Raji (cell line): ENCODE measurements around the gene CHKA.

Experiments used
- POLR2A ChIP-seq: IDR thresholded peaks from 2 replicates; pipeline ENCODE4 v1.6.1; 2011; ENCODE audit warnings: low read depth, low read length, control low read depth; ENCODE audit not compliant: insufficient read depth

Gene CHKA

DNA sequence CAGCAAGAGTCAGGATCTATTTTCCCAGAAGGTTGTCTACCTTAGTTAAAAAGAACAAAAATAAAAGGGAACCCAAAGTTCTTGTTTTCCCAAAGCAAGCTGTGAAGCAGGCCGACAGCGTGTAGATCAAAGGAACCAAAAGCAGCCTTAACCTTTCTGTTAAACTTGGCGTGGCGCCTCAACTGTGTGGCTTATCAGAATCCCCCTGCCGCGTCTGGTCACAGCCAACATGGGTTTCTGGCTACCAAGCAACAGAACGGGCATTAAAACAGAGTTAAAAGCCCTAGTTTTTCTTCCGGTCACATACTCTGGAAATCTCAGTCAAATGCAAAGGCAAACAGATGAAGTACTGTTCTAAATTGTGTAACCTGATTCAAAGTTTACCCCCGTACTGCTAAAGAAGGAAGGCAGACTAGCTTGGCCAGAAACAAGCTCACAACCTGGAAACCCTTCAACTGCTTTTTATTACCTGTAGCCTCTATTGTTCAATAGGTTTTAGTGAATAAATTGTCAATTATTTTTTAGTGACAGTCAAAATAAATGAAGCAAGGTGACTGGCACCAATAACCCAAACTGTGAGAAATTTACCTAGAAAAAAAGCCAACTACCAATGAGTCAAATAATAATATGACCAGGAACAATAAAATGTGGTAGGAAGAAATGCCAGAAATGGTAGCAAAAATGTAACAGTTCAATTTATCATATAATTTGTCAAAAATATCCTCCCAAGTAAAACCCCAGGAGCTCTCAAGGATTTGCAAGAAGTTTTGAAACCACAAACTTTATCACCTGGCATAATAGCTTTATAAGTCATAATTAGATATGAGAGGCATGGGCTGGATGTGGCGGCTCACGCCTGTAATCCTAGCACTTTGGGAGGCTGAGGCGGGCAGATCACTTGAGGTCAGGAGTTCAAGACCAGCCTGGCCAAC, 21.4 kb downstream of the CHKA start:
- no peak for TF ChIP-seq POLR2A

DNA sequence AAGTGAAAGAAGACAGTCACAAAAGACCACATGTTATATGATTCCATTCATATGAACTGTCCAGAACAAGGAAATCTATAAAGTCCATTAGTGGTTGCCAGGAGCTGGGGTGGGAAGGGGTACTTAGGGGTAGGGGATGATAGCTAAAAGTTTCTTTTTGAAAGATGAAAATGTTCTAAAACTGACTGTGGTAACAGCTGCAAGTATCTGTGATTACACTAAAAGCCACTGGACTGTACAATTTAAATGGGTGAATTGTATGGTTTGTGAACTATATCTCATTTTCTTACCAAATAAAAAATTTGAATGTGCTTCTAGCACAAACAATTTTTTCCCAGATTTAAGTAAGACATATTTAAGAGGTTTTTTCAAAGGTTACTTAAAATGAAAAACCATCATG, 22.1 kb downstream of the CHKA start:
- TF ChIP-seq POLR2A = no peak

DNA sequence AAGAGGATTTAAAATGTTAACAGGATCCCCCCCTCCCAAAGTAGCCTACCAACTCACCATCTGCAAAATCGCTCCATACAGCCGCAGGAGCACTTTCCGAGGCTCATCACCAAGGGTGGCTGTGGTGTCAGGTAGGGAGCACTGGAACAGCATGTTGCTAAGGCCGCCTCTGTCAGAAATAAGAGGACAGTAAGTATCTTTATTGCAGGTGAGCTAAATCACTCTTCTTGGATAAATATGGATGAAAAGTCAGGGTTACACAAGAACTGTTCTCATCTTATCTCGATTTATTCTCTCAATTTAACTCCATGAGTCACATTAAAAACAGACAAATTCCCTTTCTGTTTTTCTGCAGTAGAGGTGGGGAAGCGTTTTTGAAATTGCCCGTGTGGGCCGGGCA, 24.2 kb downstream of the CHKA start:
- no peak for TF ChIP-seq POLR2A

DNA sequence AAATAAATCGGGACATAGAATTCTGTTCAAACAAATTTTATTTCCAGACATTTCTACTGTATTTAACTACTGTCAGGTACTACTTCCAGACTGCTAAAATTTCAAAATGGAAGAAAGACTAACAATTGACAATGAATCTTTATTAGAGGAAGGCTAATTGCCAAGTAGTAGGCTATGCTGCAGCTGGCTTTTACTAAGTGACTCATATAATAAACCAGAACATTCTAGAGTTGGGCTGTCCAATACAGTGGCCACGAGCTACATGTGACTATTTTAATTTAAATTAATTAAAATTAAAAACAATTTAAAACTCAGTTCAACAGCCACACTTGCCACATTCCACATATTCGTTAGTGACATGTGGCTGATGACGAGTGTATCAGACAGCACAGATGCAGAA, 27.6 kb downstream of the CHKA start:
- TF ChIP-seq POLR2A = no peak

DNA sequence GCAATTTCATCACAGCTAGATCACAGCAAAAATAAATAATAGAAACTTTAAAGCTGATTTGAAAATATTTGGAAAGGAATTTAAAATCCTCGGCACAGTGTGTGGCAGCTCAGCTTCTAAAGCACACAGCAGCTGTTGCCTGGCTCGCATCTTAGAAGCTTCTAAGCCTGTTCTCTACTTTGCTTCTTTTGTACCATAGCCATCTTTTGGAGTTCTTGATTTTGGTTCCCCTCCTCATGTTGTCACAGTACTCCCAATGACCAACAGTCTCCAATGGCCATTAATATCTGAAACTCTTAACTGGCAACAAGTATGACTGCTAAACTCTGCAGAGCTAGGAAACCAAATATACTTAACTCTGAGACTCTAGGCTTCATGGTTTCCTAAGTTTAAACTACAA, 28.8 kb downstream of the CHKA start:
- TF ChIP-seq POLR2A = no peak

DNA sequence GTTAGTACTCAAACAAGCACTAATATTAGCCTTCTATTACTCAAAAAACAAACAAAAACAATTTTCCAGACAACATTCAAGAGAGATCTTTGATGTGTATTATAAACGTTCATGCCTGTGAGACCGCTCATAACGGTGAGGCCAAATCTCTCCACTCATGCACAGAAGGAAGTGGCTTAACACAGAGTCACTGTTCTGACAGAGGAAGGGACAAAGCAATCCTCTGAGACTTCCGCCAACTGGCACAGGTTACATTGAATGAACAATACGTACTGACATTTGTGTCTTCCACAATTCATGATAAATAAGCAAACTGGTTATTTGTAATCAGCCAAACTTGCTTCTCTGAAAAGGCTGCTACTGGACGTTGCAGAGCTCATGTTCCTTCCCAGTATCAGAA, 30.5 kb downstream of the CHKA start:
- TF ChIP-seq POLR2A = no peak

DNA sequence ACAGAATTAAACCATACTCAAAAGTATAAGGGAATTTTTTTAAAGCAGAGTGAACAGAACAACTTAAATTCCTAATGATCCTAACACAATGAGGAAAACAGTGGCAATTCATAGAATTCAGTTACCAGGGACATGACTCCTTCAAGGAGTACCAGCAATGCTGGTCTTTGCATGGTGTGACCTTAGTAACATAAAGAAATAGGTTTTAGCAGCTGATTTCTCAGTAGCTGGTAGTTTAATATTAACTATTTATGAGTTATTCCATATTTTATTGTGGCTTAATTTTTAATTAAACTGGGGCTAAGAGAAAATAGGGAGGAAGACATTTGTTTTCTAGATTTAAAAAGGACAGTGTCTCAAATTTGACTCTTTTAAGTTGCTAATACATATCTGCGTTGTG, 30.9 kb downstream of the CHKA start:
- no peak for TF ChIP-seq POLR2A

DNA sequence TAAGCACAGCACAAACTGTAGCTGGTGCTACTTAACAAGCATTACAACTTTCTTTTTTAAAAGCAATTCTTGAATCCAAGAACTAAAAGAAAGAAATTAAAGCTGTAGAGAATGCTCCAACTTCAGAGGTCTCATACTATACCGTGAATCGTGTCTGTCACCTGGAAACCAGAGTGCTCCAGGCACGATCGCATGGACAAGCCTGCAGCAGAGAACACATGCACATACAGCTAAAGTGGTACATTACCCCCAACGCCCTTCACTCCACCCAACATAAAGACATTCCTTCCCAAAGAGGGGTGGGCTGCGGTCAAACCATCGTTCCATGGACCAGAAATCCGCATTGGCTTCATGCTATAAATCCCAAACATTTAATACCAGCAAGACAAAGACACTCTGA, 31.5 kb downstream of the CHKA start:
- TF ChIP-seq POLR2A = no peak

DNA sequence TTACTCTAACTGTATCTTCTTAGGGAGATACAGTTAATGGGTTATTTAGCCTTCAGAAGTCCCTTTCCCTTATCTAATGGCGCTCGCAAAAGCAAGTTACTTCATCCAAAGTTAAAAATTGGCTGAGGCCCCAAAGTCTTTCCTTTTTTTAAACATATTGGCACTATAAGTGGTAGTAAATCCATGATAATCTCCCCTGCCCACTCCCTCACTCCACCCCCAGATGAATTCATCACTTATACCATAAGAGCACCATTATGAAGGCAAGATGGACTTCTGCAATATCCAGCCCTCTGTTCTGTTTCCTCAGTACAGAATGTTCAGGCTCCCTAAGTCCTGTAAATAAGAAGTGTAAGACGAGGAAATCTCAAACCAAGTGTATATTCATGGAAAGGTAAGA, 37.7 kb downstream of the CHKA start:
- TF ChIP-seq POLR2A = no peak

DNA sequence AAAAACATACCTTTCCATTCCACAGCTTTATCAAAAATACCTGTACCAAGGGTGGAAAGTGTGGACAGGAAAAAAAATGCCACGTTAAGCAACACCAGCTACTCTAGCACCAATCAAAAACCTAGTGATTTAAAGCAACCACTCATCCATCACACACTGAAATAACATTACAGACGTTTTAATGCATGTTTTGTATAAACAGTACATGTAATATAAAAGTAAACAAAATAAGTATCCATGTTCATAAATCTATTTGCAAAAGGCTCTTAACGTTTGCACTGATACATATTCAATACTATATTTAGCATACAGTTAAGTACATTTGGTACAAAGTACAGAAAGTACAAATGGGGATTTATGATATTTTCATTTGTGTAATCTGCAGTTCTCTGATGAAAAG, 38.7 kb downstream of the CHKA start:
- no peak for TF ChIP-seq POLR2A

DNA sequence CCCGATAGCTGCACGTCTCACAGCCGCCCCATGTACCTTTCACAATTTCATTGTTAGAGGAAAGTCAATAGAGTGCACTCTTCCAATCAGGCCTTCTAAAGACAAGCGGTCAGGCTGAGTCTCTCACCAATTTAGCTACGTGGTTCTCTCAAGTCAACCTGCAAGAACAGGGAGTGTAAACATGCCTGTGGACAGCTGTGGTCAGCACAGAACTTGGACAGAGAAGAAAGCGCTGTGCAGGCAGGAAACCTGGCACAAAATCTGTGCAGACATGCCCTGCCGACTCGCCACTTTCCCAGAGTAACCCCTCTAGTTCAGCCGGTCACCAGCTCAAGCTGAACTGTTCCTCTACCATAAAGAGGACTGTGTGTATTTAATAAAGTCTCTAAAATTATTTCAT, 39.5 kb downstream of the CHKA start:
- no peak for TF ChIP-seq POLR2A

DNA sequence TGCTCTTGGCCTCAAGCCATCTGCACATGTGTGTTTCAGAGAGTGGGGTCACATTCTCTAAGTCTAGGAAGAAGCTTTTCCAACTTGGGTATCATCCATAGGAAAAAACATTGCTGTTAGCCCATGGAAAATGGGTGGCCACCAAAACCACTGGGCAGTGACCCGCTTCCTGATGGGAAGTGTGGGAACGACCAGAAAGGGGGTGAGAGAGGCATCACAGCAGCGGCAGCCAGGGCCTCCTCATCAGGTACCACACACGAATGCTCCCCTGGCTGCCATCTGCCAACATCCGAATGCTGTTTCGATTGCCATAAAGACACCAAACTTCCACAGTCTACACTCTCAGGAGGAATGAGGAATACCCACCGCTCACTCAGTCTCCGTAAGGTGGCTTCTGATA, 40.3 kb downstream of the CHKA start:
- no peak for TF ChIP-seq POLR2A

DNA sequence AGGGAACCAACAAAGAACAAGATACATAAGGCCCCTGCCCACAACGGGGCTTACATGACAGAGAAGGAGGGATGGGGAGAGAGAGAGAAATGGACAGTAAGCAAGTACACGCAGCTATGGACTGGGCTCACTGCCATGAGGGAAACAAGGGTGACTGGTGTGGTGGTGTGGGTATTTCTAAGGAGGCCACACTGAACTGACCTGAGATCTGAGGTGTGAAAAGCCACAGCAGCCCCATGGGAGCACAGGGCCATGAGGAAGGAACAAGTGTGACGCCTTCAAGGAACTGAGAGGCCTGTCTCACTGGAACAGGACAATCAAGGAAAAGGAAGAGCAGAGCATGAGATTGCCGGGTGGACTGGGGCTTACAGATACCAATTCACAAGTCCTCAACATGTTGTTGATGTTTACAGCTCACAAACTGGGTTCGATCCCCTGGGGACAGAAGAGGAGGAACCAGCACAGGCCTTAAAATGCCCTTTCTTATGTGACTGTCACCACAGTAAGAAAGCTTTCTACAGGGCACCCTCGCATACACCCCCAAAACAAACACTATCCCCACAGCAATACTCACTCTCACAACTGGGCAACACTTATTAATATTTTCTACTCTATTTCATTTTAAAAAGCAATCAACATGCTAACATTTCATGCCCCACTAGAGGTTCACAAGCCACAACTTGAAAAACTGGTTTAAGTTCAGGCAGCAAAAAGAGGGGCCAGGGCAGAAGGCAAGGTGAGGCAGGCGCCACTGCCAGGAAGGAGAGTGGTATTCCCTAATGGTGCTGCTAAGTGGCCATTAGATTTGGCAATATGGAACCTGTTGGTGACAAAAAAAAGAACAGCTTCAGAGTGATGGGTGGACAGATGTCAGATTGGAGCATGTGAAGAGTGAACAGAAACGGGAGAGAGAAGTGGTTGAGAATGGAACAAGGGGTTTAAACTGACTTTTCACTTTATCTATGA, 43.3 kb downstream of the CHKA start:
- TF ChIP-seq POLR2A = no peak

DNA sequence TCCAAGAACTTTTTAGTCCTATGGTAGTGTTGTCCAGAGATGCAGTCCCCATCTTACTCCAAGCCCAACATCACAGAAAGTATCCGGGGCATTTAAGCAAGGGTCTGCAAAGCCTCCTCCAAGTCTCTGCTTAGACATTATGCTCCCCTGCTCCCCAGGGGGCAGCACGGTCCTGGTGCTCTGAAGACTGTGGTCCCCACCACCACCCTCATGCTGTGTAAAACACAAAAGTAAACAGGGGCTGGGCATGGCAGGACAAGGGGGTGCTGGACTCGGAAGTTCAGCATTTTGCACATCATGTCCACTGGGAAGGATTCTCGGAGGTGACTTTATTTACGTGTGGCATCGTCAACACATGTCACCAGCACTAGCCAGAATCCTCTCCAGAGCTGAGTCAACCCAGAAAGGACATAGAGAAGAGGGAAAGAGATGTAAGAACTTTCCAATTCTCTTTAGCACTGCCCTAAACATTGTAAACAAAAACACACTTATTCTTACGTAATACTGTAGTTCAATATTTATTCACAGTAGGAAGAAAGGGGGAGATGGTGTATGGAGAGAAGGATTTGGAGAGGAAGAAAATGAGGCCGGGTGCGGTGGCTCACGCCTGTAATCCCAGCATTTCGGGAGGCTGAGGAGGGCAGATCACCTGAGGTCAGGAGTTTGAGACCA, 44.7 kb downstream of the CHKA start:
- TF ChIP-seq POLR2A = no peak

DNA sequence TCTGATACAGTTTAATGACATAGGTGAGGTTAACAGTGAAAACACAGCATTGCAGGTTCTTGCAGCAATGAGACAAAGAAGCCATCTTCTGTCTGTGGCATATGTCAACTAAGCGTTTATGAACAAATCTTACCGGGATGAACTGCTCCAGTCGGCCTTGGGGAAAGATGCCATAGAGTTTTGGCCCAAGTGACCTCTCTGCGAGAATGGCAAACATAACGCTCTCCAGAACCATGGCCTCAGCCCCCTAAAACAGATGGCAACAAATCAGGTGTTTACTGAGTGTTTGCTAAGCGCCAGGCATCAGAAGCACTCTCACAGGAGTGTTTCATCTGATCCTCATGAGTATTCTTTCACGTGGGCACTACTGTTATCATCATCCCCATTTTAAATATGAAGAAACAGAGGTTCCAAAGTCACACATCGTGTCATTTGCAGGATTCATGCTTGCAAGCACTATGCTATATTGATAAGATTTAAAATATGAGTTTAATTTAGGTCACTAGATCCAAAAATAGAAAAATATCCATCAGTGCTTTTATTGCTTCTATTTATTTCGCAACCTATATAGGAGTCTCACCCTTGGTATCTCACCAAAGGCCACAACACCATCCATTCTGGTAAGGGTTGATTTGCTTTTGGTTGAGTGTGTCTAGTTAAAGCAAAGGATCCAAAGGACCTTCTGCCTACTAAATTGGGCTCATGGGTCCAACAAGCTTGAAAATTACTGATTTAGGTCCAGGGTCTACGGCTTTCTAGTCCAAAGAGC, 46.4 kb downstream of the CHKA start:
- TF ChIP-seq POLR2A = no peak
